H1 (cell line): ENCODE data around the gene MDC1. TPM values are rescaled to one million over a fixed set of nuclear protein-coding genes. Genes with fewer than 3 reads are reported as not detected.

Source experiments
- CHD1 ChIP-seq: IDR thresholded peaks from 2 replicates; pipeline ENCODE4 v1.6.1; 2012; ENCODE audit warnings: low read depth, low read length, improper control_type of control experiment
- CREB1 ChIP-seq: IDR thresholded peaks from 2 replicates; pipeline ENCODE4 v1.6.1; 2012; ENCODE audit warnings: inconsistent platforms
- CTCF ChIP-seq, 3 experiments: IDR thresholded peaks; 1 replicate in 2 of 3; 2 replicates in 1 of 3; pipeline versions ENCODE4 v1.5.1 to v1.6.1; 2011; ENCODE audit warnings: low read length in 3 of 3, mild to moderate bottlenecking in 3 of 3, inconsistent platforms in 2 of 3, low read depth in 1 of 3, moderate library complexity in 1 of 3; ENCODE audit not compliant: insufficient read depth in 1 of 3; ENCODE audit errors: control extremely low read depth in 1 of 3
- POLR2AphosphoS5 ChIP-seq: IDR thresholded peaks from 2 replicates; pipeline ENCODE4 v1.6.1; 2011; ENCODE audit warnings: low read depth, low read length
- RNF2 ChIP-seq: fragments of 200-900, 300-1000 bp; sonication (generic); IDR thresholded peaks from 2 replicates; pipeline ENCODE4 v1.7.1; 2016; ENCODE audit warnings: borderline replicate concordance, low read depth, mild to moderate bottlenecking, antibody characterized with exemption, low read length; ENCODE audit not compliant: poor library complexity, severe bottlenecking; ENCODE audit errors: missing control alignments
- SUZ12 ChIP-seq: fragments of 200-600 bp; sonication (generic); IDR thresholded peaks from 2 replicates; pipeline ENCODE4 v1.6.1; 2012; ENCODE audit warnings: mild to moderate bottlenecking, inconsistent platforms, low read length, moderate library complexity, mixed read lengths
- TAF7 ChIP-seq: optimal IDR thresholded peaks from 2 replicates; pipeline ENCODE3; 2011; ENCODE audit warnings: low read depth, mild to moderate bottlenecking, inconsistent platforms, low read length, moderate library complexity, borderline replicate concordance
- polyA plus RNA-seq, 7 experiments: library from polyadenylated mRNA; depleted of rRNA in 3 of 7; stranded (reverse) in 5 of 7; unstranded in 2 of 7; fragments of >200 nt in 5 of 7; fragments of 200-250 nt in 2 of 7; gene quantifications; 1 replicate in 5 of 7; 2 replicates in 1 of 7; 4 replicates in 1 of 7; pipeline versions ENCODE4 v1.2.1 to v1.2.3, GENCODE V29; 2011 to 2013; ENCODE audit warnings: missing spikeins in 2 of 7, mixed read lengths in 2 of 7
- total RNA-seq: library from RNA; stranded (reverse); fragmentation: NEBNext Ultra II Directional; extraction: Animal tissue kit (Norgen Biotek cat#: 25700); gene quantifications from 2 replicates; pipeline ENCODE4 v1.2.1, GENCODE V29; 2021

Gene MDC1
- total and polyA plus RNA-seq, 2 of the 8 experiments (the other 6 are each of a cell fraction or from before 2014, with no cell fraction given), result 29.9 to 81.1 TPM

GRCh38 chr6:30720738-30721197 lies 3.7 kb upstream of the MDC1 start (continued):
- TF ChIP-seq SUZ12 (no peak), RNF2 (no peak), CHD1 (no peak), CTCF (IDR thresholded peaks at IDR 0.05; ENCODE audit: control extremely low read depth in 1 of 3, insufficient read depth in 1 of 3, low read depth in 1 of 3, low read length in 3 of 3) (no peak), POLR2AphosphoS5 (peak; percentile 84), TAF7 (peak; percentile 23), CREB1 (no peak)
